ENCODE results near the gene AP5Z1.

DNA sequence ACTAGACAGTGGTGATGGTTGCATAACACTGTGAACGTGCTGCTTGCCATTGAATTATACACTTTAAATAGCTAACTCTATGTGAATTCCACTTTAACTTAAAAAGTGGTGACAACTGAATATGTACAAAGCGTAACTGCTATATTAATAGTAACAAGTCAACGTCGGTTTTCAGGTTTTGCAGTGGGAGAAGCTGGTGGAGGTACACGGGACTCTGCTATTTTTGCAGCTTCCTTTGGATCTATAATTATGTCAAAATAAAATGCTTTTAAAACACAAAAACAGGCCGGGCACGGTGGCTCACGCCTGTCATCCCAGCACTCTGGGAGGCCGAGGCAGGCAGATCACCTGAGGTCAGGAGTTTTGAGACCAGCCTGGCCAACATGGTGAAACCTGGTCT is 21.0 kb downstream of the AP5Z1 start:
- TF ChIP-seq, protein P1, sequence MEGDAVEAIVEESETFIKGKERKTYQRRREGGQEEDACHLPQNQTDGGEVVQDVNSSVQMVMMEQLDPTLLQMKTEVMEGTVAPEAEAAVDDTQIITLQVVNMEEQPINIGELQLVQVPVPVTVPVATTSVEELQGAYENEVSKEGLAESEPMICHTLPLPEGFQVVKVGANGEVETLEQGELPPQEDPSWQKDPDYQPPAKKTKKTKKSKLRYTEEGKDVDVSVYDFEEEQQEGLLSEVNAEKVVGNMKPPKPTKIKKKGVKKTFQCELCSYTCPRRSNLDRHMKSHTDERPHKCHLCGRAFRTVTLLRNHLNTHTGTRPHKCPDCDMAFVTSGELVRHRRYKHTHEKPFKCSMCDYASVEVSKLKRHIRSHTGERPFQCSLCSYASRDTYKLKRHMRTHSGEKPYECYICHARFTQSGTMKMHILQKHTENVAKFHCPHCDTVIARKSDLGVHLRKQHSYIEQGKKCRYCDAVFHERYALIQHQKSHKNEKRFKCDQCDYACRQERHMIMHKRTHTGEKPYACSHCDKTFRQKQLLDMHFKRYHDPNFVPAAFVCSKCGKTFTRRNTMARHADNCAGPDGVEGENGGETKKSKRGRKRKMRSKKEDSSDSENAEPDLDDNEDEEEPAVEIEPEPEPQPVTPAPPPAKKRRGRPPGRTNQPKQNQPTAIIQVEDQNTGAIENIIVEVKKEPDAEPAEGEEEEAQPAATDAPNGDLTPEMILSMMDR (IDR thresholded peaks at IDR 0.05; ENCODE audit: insufficient read depth, low read length): no peak
- TF ChIP-seq POLR2AphosphoS5 (IDR thresholded peaks at IDR 0.05; ENCODE audit: low read depth): no peak
- TF ChIP-seq, protein P2, sequence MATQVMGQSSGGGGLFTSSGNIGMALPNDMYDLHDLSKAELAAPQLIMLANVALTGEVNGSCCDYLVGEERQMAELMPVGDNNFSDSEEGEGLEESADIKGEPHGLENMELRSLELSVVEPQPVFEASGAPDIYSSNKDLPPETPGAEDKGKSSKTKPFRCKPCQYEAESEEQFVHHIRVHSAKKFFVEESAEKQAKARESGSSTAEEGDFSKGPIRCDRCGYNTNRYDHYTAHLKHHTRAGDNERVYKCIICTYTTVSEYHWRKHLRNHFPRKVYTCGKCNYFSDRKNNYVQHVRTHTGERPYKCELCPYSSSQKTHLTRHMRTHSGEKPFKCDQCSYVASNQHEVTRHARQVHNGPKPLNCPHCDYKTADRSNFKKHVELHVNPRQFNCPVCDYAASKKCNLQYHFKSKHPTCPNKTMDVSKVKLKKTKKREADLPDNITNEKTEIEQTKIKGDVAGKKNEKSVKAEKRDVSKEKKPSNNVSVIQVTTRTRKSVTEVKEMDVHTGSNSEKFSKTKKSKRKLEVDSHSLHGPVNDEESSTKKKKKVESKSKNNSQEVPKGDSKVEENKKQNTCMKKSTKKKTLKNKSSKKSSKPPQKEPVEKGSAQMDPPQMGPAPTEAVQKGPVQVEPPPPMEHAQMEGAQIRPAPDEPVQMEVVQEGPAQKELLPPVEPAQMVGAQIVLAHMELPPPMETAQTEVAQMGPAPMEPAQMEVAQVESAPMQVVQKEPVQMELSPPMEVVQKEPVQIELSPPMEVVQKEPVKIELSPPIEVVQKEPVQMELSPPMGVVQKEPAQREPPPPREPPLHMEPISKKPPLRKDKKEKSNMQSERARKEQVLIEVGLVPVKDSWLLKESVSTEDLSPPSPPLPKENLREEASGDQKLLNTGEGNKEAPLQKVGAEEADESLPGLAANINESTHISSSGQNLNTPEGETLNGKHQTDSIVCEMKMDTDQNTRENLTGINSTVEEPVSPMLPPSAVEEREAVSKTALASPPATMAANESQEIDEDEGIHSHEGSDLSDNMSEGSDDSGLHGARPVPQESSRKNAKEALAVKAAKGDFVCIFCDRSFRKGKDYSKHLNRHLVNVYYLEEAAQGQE (IDR thresholded peaks at IDR 0.05; ENCODE audit: insufficient replicate concordance, low read depth): no peak
